Measurements from ENCODE around the gene BFSP2. TPM values are rescaled to one million over a fixed set of nuclear protein-coding genes. Genes with fewer than 3 reads are reported as not detected.
"Not testable (repeated sequence)": the region's sequence is repeated elsewhere in the genome, so short reads cannot be mapped to it uniquely, and the experiment has no call there.

The BFSP2 gene
- total RNA-seq, 4 donors from 2014 or later: not detected

DNA sequence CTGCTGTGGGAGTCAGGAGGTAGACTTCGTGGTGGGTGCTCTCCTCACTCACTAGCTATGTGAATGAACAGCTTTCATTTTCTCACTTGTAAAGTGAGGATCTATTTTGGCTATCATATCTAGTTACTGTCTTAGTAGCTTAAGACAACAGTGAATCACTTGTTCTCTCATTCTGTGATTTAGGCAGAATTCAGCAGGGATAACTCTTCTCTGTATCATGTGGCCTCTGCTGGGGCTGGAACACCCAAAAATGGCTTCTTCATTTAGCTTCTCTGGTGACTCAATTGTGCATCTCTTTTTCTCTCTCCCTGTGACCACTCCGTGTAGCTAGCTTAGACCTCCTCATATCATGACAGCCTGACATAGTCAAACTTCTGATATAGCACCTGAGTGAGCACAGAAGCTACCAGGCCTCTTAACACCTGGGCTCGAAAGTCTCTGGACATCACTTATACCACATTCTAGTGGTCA, 68.4 kb downstream of the BFSP2 start:
- 71 to 83% methylated on average over 1 to 3 of the region's 3 CpGs for WGBS, 2 donors (ENCODE audit: low coverage in 1 of 2)

DNA sequence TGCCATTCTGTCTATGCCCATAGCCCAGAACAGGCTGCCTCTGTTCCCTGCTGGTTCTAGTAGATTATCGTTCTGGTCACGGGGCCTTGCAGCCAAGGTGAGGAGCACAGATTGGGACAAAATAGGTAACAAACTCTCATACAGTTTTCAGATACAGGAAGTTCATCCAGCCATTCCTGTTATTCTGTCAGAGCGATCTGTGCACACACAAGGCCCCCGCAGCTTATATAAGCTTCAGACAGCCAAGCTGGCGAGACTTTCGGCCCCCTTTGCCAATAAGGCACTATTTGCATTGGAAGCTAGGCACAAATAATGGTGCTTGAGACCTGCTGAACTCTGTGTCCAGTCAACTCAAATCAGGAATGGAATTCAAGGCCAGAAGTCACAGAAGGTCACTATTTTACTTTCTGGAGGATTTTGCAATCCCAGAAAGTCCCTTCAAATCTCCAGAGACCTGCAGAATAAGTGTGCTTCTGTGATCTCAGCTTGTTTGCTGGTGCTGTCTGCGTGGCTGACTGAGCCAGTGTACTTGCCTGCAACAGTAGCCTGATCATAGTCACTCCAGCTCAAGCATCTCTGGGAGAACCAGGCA, 69.4 kb downstream of the BFSP2 start:
- no peak overlapping the region for H3K27ac ChIP-seq
- H3K36me3 ChIP-seq: no peaks in the 10 kb centered on the region
- no peaks in the 10 kb centered on the region for H3K27me3 ChIP-seq
- 93% methylated on average over 3 of the region's 7 CpGs for WGBS, 2 donors (ENCODE audit: low coverage in 1 of 2)
- H3K9me3 ChIP-seq: no peaks in the 10 kb centered on the region
- ATAC-seq: peak; percentile 39
- TF ChIP-seq EP300 (IDR thresholded peaks at IDR 0.05) (no peak), POLR2A (IDR thresholded peaks at IDR 0.05) (no peak), POLR2AphosphoS5 (IDR thresholded peaks at IDR 0.05) (no peak)
- TF ChIP-seq, protein P1, sequence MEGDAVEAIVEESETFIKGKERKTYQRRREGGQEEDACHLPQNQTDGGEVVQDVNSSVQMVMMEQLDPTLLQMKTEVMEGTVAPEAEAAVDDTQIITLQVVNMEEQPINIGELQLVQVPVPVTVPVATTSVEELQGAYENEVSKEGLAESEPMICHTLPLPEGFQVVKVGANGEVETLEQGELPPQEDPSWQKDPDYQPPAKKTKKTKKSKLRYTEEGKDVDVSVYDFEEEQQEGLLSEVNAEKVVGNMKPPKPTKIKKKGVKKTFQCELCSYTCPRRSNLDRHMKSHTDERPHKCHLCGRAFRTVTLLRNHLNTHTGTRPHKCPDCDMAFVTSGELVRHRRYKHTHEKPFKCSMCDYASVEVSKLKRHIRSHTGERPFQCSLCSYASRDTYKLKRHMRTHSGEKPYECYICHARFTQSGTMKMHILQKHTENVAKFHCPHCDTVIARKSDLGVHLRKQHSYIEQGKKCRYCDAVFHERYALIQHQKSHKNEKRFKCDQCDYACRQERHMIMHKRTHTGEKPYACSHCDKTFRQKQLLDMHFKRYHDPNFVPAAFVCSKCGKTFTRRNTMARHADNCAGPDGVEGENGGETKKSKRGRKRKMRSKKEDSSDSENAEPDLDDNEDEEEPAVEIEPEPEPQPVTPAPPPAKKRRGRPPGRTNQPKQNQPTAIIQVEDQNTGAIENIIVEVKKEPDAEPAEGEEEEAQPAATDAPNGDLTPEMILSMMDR (IDR thresholded peaks at IDR 0.05): no peak
- peaks cover 0 to 21% (median 8%) of the 10 kb centered on the region in 3 donors for H3K4me1 ChIP-seq
- no peak overlapping the region for H3K4me3 ChIP-seq

More for the DNA sequence above, 68.4 kb downstream of the BFSP2 start:
- H3K9me3 ChIP-seq: no peaks in the 10 kb centered on the region
- H3K27me3 ChIP-seq: no peaks in the 10 kb centered on the region
- H3K4me3 ChIP-seq: no peak overlapping the region
- peaks cover 0 to 15% (median 4%) of the 10 kb centered on the region in 3 donors for H3K4me1 ChIP-seq
- ATAC-seq: no peak
- no peak overlapping the region for H3K27ac ChIP-seq
- TF ChIP-seq EP300 (IDR thresholded peaks at IDR 0.05) (no peak), POLR2AphosphoS5 (IDR thresholded peaks at IDR 0.05) (no peak), POLR2A (IDR thresholded peaks at IDR 0.05) (no peak)
- TF ChIP-seq, protein P1 (IDR thresholded peaks at IDR 0.05): no peak
- H3K36me3 ChIP-seq: no peaks in the 10 kb centered on the region

- WGBS, 2 donors (ENCODE audit: low coverage in 1 of 2): 69 to 100% methylated on average over 3 to 13 of the region's 24 CpGs
- Histone ChIP-seq H3K36me3 (no peaks in the 10 kb centered on the region), H3K4me1 (peaks cover 0 to 26% (median 8%) of the 10 kb centered on the region in 3 donors), H3K9me3 (no peaks in the 10 kb centered on the region), H3K4me3 (no peak overlapping the region), H3K27ac (no peak overlapping the region), H3K27me3 (no peaks in the 10 kb centered on the region)
- TF ChIP-seq POLR2AphosphoS5 (IDR thresholded peaks at IDR 0.05) (no peak), POLR2A (IDR thresholded peaks at IDR 0.05) (no peak), EP300 (IDR thresholded peaks at IDR 0.05) (no peak)
- TF ChIP-seq, protein P1 (IDR thresholded peaks at IDR 0.05): no peak
- ATAC-seq: peak; percentile 26
Observed at GRCh38 chr3:133472242-133472641, 72.4 kb downstream of the BFSP2 start.

DNA sequence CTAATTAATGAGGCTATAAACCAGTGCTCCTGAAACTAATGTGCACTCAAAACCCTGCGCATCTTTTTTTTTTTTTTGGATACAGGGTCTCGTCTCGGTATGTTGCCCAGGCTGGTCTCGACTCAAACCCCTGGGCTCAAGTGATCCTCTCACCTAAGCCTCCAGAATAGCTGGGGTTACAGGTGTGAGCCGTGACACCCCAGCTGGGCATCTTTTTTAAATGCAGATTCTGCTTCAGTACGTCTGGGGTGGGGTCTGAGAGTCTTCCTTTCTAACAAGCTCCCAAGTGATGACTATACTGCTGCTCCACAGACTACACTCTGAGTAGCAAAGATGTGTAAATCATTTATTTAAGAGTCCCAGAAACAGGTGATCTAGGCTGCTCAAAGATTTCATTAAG, 73.0 kb downstream of the BFSP2 start:
- Histone ChIP-seq H3K27me3 (no peaks in the 10 kb centered on the region), H3K4me3 (no peak overlapping the region), H3K36me3 (no peaks in the 10 kb centered on the region), H3K4me1 (peaks cover 0 to 26% (median 8%) of the 10 kb centered on the region in 3 donors), H3K27ac (no peak overlapping the region), H3K9me3 (no peaks in the 10 kb centered on the region)
- TF ChIP-seq POLR2A (IDR thresholded peaks at IDR 0.05): no peak
- TF ChIP-seq, protein P1 (IDR thresholded peaks at IDR 0.05): no peak
- no peak for TF ChIP-seq EP300 (IDR thresholded peaks at IDR 0.05)
- TF ChIP-seq POLR2AphosphoS5 (IDR thresholded peaks at IDR 0.05): no peak
- WGBS, 2 donors (ENCODE audit: low coverage in 1 of 2): 87 to 89% methylated on average over 3 to 6 of the region's 6 CpGs
- ATAC-seq: no peak

DNA sequence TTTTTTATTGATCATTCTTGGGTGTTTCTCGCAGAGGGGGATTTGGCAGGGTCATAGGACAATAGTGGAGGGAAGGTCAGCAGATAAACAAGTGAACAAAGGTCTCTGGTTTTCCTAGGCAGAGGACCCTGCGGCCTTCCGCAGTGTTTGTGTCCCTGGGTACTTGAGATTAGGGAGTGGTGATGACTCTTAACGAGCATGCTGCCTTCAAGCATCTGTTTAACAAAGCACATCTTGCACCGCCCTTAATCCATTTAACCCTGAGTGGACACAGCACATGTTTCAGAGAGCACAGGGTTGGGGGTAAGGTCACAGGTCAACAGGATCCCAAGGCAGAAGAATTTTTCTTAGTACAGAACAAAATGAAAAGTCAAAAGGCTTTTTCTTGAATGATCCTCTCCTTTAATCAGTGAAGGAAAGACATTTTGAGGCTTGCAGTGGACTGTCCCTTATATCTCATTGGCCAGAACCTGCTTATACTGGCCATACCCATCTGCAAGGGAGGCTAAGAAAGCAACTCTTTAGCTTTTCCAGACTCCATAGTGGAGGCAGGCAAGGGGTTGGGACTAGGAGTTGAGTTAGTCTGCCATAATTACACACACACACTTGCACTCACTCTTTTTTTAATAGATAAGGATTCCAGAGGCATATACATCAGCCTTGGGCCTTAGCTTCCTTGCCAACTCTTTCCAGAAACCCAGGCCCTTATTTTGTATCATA, 73.8 kb downstream of the BFSP2 start:
- ATAC-seq, H3K4me3 ChIP-seq, H3K36me3 ChIP-seq, H3K9me3 ChIP-seq, H3K27me3 ChIP-seq: not testable (repeated sequence)
- peak overlapping the region in 3 of 4 donors; percentile 62 to 79 (median 71) for H3K27ac ChIP-seq
- H3K4me1 ChIP-seq: peaks cover 0 to 26% (median 8%) of the 10 kb centered on the region in 3 donors
- no CpG with 5 or more reads among the region's 5 CpGs for WGBS, 2 donors (ENCODE audit: low coverage in 1 of 2)
